Hematopoietic multipotent progenitor cell treated with erythropoietin and hydrocortisone succinate and interleukin-3 and kit ligand, for 6 days (in vitro differentiated cells): ENCODE results near the gene APOH.
A peak's percentile ranks its signal among the peaks of the same experiment; 100 is the strongest.
"Not testable (repeated sequence)": the region's sequence is repeated elsewhere in the genome, so short reads cannot be mapped to it uniquely, and the experiment has no call there.

Experiments used
- DNase-seq: peaks from one replicate; pipeline ENCODE4 v3.0.0-alpha.2; 2015

Gene APOH

GRCh38 chr17:66228887-66229782 lies at the start of gene APOH:
TSS of gene APOH (minus strand) at chr17:66229415. CDS start at chr17:66229379, 36 bp downstream.
- DNase-seq: no peak

- DNase-seq: no peak
Measured at GRCh38 chr17:66277191-66277590, 48.0 kb upstream of the APOH start.

- DNase-seq: no peak
Measured at GRCh38 chr17:66276328-66276937, 47.2 kb upstream of the APOH start.

- no peak for DNase-seq
Measured at GRCh38 chr17:66275651-66276050, 46.4 kb upstream of the APOH start.

- DNase-seq: no peak
Measured at GRCh38 chr17:66273586-66273848, 44.3 kb upstream of the APOH start.

GRCh38 chr17:66272811-66273585 lies 43.8 kb upstream of the APOH start:
- no peak for DNase-seq

GRCh38 chr17:66271512-66271911 lies 42.3 kb upstream of the APOH start:
- no peak for DNase-seq

- no peak for DNase-seq
Measured at GRCh38 chr17:66270106-66270505, 40.9 kb upstream of the APOH start.

GRCh38 chr17:66268247-66268927 lies 39.2 kb upstream of the APOH start:
- no peak for DNase-seq

GRCh38 chr17:66264696-66265095 lies 35.5 kb upstream of the APOH start:
- DNase-seq: no peak

GRCh38 chr17:66262767-66263166 lies 33.6 kb upstream of the APOH start:
- DNase-seq: no peak

- DNase-seq: no peak
Measured at GRCh38 chr17:66260688-66261087, 31.5 kb upstream of the APOH start.

- no peak for DNase-seq
Measured at GRCh38 chr17:66260275-66260674, 31.1 kb upstream of the APOH start.

GRCh38 chr17:66255527-66255971 lies 26.3 kb upstream of the APOH start:
- no peak for DNase-seq

- DNase-seq: peak; percentile 84
Measured at GRCh38 chr17:66255112-66255511, 25.9 kb upstream of the APOH start.

- not testable (repeated sequence) for DNase-seq
Measured at GRCh38 chr17:66253458-66253857, 24.2 kb upstream of the APOH start.

- DNase-seq: peak; percentile 49
Measured at GRCh38 chr17:66250686-66251085, 21.5 kb upstream of the APOH start.

GRCh38 chr17:66248285-66248684 lies 19.1 kb upstream of the APOH start:
- DNase-seq: no peak

- DNase-seq: no peak
Measured at GRCh38 chr17:66241839-66242238, 12.6 kb upstream of the APOH start.

GRCh38 chr17:66240630-66241029 lies 11.4 kb upstream of the APOH start:
- no peak for DNase-seq

GRCh38 chr17:66240013-66240412 lies 10.8 kb upstream of the APOH start:
- DNase-seq: no peak

GRCh38 chr17:66235377-66235994 lies 6.3 kb upstream of the APOH start:
- no peak for DNase-seq

GRCh38 chr17:66234611-66235010 lies 5.4 kb upstream of the APOH start:
- no peak for DNase-seq
